Liver (tissue), 9 donors: ENCODE results near the gene SMIM14. TPM values are rescaled to one million over a fixed set of nuclear protein-coding genes. Genes with fewer than 3 reads are reported as not detected.
"Not testable (repeated sequence)": the region's sequence is repeated elsewhere in the genome, so short reads cannot be mapped to it uniquely, and the experiment has no call there.

Experiments
- DNase-seq: peaks from one replicate; pipeline ENCODE4 v3.0.0-alpha.2; 2017; ENCODE audit warnings: low spot score
- H3K27ac ChIP-seq, 2 donors: one replicate each; pipeline ENCODE4 v1.7.0; 2013; ENCODE audit warnings: inconsistent platforms in 2 of 2, low read length in 2 of 2, control low read depth in 1 of 2, low read depth in 1 of 2, mild to moderate bottlenecking in 1 of 2
- H3K27me3 ChIP-seq, 4 donors: one replicate each; pipeline versions ENCODE4 v1.6.1 to v1.7.0; 2013; ENCODE audit warnings: low read length in 3 of 4, inconsistent platforms in 1 of 4, mild to moderate bottlenecking in 1 of 4, moderate library complexity in 1 of 4; ENCODE audit not compliant: control insufficient read depth in 4 of 4, insufficient read depth in 4 of 4
- H3K36me3 ChIP-seq, 4 donors: one replicate each; pipeline versions ENCODE4 v1.6.1 to v1.7.0; 2013; ENCODE audit warnings: low read length in 3 of 4, mild to moderate bottlenecking in 3 of 4, low read depth in 1 of 4, moderate library complexity in 1 of 4; ENCODE audit not compliant: control insufficient read depth in 4 of 4, insufficient read depth in 3 of 4
- H3K4me1 ChIP-seq, 4 donors: one replicate each; pipeline versions ENCODE4 v1.6.1 to v1.7.0; 2013; ENCODE audit warnings: low read length in 3 of 4, mild to moderate bottlenecking in 3 of 4, moderate library complexity in 1 of 4; ENCODE audit not compliant: control insufficient read depth in 4 of 4, insufficient read depth in 4 of 4
- H3K4me3 ChIP-seq, 3 donors: one replicate each; pipeline versions ENCODE4 v1.6.1 to v1.7.0; 2013; ENCODE audit warnings: low read length in 3 of 3, control low read depth in 1 of 3, low read depth in 1 of 3, mild to moderate bottlenecking in 1 of 3
- H3K9ac ChIP-seq, 2 donors: one replicate each; pipeline ENCODE4 v1.7.0; 2013; ENCODE audit warnings: low read length in 2 of 2, mild to moderate bottlenecking in 2 of 2, moderate library complexity in 2 of 2, control low read depth in 1 of 2, low read depth in 1 of 2
- H3K9me3 ChIP-seq, 4 donors: one replicate each; pipeline versions ENCODE4 v1.6.1 to v1.7.0; 2013; ENCODE audit warnings: low read length in 3 of 4; ENCODE audit not compliant: control insufficient read depth in 4 of 4
- EGR1 ChIP-seq, 2 donors: IDR thresholded peaks; 2 replicates each; pipeline ENCODE4 v1.6.1; 2016 to 2018; ENCODE audit warnings: antibody characterized with exemption in 2 of 2, low read depth in 2 of 2
- FOXA1 ChIP-seq: IDR thresholded peaks from 2 replicates; pipeline ENCODE4 v1.6.1; 2016; ENCODE audit warnings: antibody characterized with exemption
- FOXA2 ChIP-seq: IDR thresholded peaks from 2 replicates; pipeline ENCODE4 v1.6.1; 2016; ENCODE audit warnings: antibody characterized with exemption
- GABPA ChIP-seq, 2 donors: IDR thresholded peaks in 1 of 2; conservative IDR thresholded peaks in 1 of 2; 2 replicates each; pipeline ENCODE4 v1.6.1; 2016; ENCODE audit warnings: antibody characterized with exemption in 2 of 2, mild to moderate bottlenecking in 1 of 2, moderate library complexity in 1 of 2
- HNF4A ChIP-seq, 2 donors: conservative IDR thresholded peaks; 2 replicates each; pipeline ENCODE4 v1.6.1; 2016; ENCODE audit warnings: antibody characterized with exemption in 2 of 2, mild to moderate bottlenecking in 2 of 2
- HNF4G ChIP-seq: IDR thresholded peaks from 2 replicates; pipeline ENCODE4 v1.6.1; 2016; ENCODE audit warnings: antibody characterized with exemption
- JUND ChIP-seq, 2 donors: IDR thresholded peaks; 2 replicates each; pipeline ENCODE4 v1.6.1; 2016; ENCODE audit warnings: antibody characterized with exemption in 2 of 2
- NR2F2 ChIP-seq: IDR thresholded peaks from 2 replicates; pipeline ENCODE4 v1.6.1; 2016; ENCODE audit warnings: antibody characterized with exemption
- RAD21 ChIP-seq, 2 donors: IDR thresholded peaks; 2 replicates each; pipeline ENCODE4 v1.6.1; 2016; ENCODE audit warnings: antibody characterized with exemption in 2 of 2, mild to moderate bottlenecking in 2 of 2
- RXRA ChIP-seq, 2 donors: IDR thresholded peaks; 2 replicates each; pipeline ENCODE4 v1.6.1; 2017 to 2018; ENCODE audit warnings: antibody characterized with exemption in 2 of 2, mild to moderate bottlenecking in 1 of 2
- SP1 ChIP-seq: IDR thresholded peaks from 2 replicates; pipeline ENCODE4 v1.6.1; 2018; ENCODE audit warnings: antibody characterized with exemption, mild to moderate bottlenecking
- TAF1 ChIP-seq: conservative IDR thresholded peaks from 2 replicates; pipeline ENCODE4 v1.6.1; 2016; ENCODE audit warnings: antibody characterized with exemption, mild to moderate bottlenecking
- YY1 ChIP-seq: IDR thresholded peaks from 2 replicates; pipeline ENCODE4 v1.6.1; 2016; ENCODE audit warnings: antibody characterized with exemption, mild to moderate bottlenecking
- WGBS: extraction: QIAGEN DNeasy Blood & Tissue Kit; methylation state at CpG from one replicate; pipeline ENCODE4 v1.1.7; 2013; 5-methylcytosine and 5-hydroxymethylcytosine counted together
- polyA plus RNA-seq, 2 donors: library from polyadenylated mRNA; stranded (reverse) in 1 of 2; unstranded in 1 of 2; fragments of 200-250 nt in 1 of 2; fragments of >200 nt in 1 of 2; fragmentation: Nextera tagmentation in 1 of 2; extraction: Ambion mirVana in 1 of 2; gene quantifications; one replicate each; pipeline versions ENCODE4 v1.2.1 to v1.2.3, GENCODE V29; 2013 to 2015
- total RNA-seq, 2 donors: library from RNA; depleted of rRNA; stranded (reverse); fragments of >200 nt; gene quantifications; one replicate each; pipeline ENCODE4 v1.2.3, GENCODE V29; 2014
- TF ChIP-seq, protein P1 (sequence below): IDR thresholded peaks from 2 replicates; pipeline ENCODE4 v1.6.1; 2016; ENCODE audit warnings: antibody characterized with exemption
- TF ChIP-seq, protein P2 (sequence below): fragments of 150-350 bp; IDR thresholded peaks from 2 replicates; pipeline ENCODE4 v1.5.1; 2017; ENCODE audit warnings: improper control_type of control experiment, low read depth, low read length; ENCODE audit not compliant: missing input control
- TF ChIP-seq, protein P3 (sequence below): IDR thresholded peaks from 2 replicates; pipeline ENCODE4 v1.6.1; 2016; ENCODE audit warnings: antibody characterized with exemption, mild to moderate bottlenecking
- TF ChIP-seq, protein P4 (sequence below): IDR thresholded peaks from 2 replicates; pipeline ENCODE4 v1.6.1; 2016; ENCODE audit warnings: antibody characterized with exemption
- TF ChIP-seq, protein P5 (sequence below): IDR thresholded peaks from 2 replicates; pipeline ENCODE4 v1.6.1; 2016; ENCODE audit warnings: antibody characterized with exemption
- donor health status: healthy.
- donor health status: healthy.
- donor health status: healthy.
- donor health status: healthy.
- donor health status: healthy.

Gene SMIM14
- total and polyA plus RNA-seq, 4 donors: 21.1 to 311 (median 91.6) TPM

DNA sequence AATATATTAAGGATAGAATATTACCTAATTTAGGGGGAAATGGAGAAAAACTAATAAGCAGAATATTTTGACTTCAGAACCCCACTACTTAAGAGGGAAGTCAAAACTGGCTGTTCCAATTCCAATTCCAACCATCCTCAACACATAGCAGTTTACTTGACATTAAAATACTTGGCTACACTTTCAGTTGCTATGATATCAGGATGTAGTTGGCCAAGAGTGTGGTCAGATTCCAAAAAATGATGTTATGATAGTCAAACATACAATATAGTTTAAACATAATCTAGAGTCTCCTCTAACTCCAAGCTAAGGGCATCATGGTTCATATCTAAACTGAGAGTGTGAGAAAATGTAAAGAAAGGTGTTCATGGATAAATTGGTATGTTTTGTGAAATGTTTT, 16.5 kb upstream of the SMIM14 start:
- H3K9ac ChIP-seq: no peak overlapping the region
- H3K36me3 ChIP-seq: no peaks in the 10 kb centered on the region
- no peak overlapping the region for H3K4me3 ChIP-seq
- H3K4me1 ChIP-seq: peaks cover 8 to 23% (median 14%) of the 10 kb centered on the region in 4 donors
- no peaks in the 10 kb centered on the region for H3K27me3 ChIP-seq
- no peak for TF ChIP-seq NR2F2
- H3K9me3 ChIP-seq: no peaks in the 10 kb centered on the region
- H3K27ac ChIP-seq: peak overlapping the region; percentile 57 to 63
- no peak for DNase-seq

DNA sequence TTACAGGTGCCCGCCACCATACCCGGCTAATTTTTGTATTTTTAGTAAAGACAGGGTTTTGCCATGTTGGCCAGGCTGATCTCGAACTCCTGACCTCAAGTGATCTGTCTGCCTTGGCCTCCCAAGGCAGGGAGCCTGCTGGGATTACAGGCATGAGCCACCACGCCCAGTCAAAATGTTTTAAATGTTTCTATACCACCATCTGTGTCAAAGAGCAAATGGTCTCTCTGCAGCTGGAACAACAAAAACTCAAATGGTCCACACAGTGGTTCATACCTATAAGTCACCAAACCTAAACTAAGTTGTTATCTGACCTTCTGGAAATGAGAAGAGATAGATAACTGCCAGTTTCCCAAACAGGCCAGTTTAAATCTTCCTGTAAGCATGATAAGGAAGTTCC, 12.9 kb upstream of the SMIM14 start:
- Histone ChIP-seq H3K27ac (peak overlapping the region in 1 of 2 donors; percentile 60), H3K4me1 (peaks cover 19 to 42% (median 33%) of the 10 kb centered on the region in 4 donors)
- not testable (repeated sequence) for H3K4me3 ChIP-seq, DNase-seq, H3K9me3 ChIP-seq, H3K27me3 ChIP-seq, H3K9ac ChIP-seq, H3K36me3 ChIP-seq
- 94% methylated on average over 4 of the region's 4 CpGs for WGBS

DNA sequence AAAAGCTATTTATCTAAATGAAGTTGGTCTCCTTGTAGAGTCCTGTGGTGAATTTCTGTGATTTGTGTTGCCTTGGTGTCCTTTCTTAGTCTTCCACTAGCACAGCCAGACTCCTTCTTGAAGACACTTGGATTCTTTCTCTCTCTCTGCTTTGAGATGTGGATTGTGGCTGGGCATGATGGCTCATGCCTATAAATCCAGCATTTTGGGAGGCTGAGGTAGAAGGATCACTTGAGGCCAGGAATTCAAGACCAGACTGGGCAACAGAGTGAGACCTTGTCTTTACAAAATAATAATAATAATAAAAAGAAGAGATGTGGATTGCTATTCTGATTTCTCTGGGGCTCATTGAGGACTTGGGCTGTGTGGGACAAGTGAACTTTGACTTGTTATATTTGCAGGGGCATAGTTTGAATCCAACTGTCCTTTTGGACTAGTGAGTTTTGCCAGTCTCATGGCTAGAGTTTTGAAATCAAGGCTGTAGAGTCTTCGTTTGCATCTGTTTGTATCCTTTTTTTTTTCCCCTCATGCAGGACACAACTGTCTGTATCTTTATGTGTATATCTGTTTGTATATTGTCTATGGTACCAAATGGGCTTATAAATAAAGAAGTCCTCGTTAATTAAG, 11.1 kb upstream of the SMIM14 start:
- Histone ChIP-seq H3K9me3 (no peaks in the 10 kb centered on the region), H3K27ac (peak overlapping the region; percentile 80 to 86), H3K4me1 (peaks cover 19 to 34% (median 31%) of the 10 kb centered on the region in 4 donors), H3K9ac (peak overlapping the region in 1 of 2 donors; percentile 45), H3K27me3 (no peaks in the 10 kb centered on the region), H3K4me3 (no peak overlapping the region), H3K36me3 (no peaks in the 10 kb centered on the region)
- WGBS: 26% methylated on average over 2 of the region's 2 CpGs
- DNase-seq: no peak
- peak; percentile 44 to 55 for TF ChIP-seq RAD21 (IDR thresholded peaks at IDR 0.05)
- TF ChIP-seq, protein P1, sequence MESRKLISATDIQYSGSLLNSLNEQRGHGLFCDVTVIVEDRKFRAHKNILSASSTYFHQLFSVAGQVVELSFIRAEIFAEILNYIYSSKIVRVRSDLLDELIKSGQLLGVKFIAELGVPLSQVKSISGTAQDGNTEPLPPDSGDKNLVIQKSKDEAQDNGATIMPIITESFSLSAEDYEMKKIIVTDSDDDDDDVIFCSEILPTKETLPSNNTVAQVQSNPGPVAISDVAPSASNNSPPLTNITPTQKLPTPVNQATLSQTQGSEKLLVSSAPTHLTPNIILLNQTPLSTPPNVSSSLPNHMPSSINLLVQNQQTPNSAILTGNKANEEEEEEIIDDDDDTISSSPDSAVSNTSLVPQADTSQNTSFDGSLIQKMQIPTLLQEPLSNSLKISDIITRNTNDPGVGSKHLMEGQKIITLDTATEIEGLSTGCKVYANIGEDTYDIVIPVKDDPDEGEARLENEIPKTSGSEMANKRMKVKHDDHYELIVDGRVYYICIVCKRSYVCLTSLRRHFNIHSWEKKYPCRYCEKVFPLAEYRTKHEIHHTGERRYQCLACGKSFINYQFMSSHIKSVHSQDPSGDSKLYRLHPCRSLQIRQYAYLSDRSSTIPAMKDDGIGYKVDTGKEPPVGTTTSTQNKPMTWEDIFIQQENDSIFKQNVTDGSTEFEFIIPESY: peak; percentile 75
- peak; percentile 48 for TF ChIP-seq FOXA1
- peak; percentile 84 to 86 for TF ChIP-seq JUND (IDR thresholded peaks at IDR 0.05)
- peak in 1 of 2 donors; percentile 22 for TF ChIP-seq GABPA (IDR thresholded peaks at IDR 0.05 in 1 of 2, conservative IDR thresholded peaks at IDR 0.05 in 1 of 2)
- TF ChIP-seq EGR1 (IDR thresholded peaks at IDR 0.05; ENCODE audit: low read depth in 2 of 2): peak in 1 of 2 donors; percentile 47
- TF ChIP-seq, protein P2, sequence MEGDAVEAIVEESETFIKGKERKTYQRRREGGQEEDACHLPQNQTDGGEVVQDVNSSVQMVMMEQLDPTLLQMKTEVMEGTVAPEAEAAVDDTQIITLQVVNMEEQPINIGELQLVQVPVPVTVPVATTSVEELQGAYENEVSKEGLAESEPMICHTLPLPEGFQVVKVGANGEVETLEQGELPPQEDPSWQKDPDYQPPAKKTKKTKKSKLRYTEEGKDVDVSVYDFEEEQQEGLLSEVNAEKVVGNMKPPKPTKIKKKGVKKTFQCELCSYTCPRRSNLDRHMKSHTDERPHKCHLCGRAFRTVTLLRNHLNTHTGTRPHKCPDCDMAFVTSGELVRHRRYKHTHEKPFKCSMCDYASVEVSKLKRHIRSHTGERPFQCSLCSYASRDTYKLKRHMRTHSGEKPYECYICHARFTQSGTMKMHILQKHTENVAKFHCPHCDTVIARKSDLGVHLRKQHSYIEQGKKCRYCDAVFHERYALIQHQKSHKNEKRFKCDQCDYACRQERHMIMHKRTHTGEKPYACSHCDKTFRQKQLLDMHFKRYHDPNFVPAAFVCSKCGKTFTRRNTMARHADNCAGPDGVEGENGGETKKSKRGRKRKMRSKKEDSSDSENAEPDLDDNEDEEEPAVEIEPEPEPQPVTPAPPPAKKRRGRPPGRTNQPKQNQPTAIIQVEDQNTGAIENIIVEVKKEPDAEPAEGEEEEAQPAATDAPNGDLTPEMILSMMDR: no peak
- TF ChIP-seq, protein P3, sequence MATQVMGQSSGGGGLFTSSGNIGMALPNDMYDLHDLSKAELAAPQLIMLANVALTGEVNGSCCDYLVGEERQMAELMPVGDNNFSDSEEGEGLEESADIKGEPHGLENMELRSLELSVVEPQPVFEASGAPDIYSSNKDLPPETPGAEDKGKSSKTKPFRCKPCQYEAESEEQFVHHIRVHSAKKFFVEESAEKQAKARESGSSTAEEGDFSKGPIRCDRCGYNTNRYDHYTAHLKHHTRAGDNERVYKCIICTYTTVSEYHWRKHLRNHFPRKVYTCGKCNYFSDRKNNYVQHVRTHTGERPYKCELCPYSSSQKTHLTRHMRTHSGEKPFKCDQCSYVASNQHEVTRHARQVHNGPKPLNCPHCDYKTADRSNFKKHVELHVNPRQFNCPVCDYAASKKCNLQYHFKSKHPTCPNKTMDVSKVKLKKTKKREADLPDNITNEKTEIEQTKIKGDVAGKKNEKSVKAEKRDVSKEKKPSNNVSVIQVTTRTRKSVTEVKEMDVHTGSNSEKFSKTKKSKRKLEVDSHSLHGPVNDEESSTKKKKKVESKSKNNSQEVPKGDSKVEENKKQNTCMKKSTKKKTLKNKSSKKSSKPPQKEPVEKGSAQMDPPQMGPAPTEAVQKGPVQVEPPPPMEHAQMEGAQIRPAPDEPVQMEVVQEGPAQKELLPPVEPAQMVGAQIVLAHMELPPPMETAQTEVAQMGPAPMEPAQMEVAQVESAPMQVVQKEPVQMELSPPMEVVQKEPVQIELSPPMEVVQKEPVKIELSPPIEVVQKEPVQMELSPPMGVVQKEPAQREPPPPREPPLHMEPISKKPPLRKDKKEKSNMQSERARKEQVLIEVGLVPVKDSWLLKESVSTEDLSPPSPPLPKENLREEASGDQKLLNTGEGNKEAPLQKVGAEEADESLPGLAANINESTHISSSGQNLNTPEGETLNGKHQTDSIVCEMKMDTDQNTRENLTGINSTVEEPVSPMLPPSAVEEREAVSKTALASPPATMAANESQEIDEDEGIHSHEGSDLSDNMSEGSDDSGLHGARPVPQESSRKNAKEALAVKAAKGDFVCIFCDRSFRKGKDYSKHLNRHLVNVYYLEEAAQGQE: peak; percentile 69
- TF ChIP-seq SP1: peak; percentile 89
- TF ChIP-seq HNF4A (conservative IDR thresholded peaks at IDR 0.05): peak; percentile 99
- peak; percentile 48 for TF ChIP-seq NR2F2
- peak; percentile 72 for TF ChIP-seq YY1
- TF ChIP-seq, protein P4, sequence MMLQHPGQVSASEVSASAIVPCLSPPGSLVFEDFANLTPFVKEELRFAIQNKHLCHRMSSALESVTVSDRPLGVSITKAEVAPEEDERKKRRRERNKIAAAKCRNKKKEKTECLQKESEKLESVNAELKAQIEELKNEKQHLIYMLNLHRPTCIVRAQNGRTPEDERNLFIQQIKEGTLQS: peak; percentile 64
- peak; percentile 93 for TF ChIP-seq HNF4G
- TF ChIP-seq, protein P5, sequence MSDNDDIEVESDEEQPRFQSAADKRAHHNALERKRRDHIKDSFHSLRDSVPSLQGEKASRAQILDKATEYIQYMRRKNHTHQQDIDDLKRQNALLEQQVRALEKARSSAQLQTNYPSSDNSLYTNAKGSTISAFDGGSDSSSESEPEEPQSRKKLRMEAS: peak; percentile 68
- peak; percentile 28 for TF ChIP-seq TAF1
- TF ChIP-seq RXRA (IDR thresholded peaks at IDR 0.05): peak; percentile 85 to 88
- TF ChIP-seq FOXA2: peak; percentile 27
